Measurements from ENCODE around the gene PPM1F. TPM values are rescaled to one million over a fixed set of nuclear protein-coding genes. Genes with fewer than 3 reads are reported as not detected.

Gene PPM1F
- total RNA-seq, 4 donors from 2014 or later, result 18.3 to 29.5 (median 25.8) TPM

DNA sequence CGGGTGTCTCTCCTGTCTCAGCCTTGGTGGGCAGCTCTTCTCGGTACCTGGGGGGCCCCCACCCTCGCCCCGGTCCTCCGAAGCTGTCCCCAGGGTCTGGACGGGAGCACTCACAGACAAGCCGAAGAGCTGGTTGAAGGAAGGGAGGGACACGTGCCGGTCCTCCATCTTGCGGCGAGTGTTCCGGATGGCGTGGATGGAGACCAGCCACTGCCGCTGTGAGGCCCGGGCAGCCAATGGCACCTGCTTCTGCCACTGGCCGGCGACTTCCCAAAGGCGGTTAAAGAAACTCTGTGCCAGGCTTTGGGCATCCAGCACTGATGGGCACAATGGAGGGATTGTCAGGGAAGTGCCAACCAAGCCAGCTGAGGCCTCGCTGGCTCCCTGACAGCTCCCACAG lies 18.7 kb downstream of the PPM1F start:
- intact Hi-C loops (cut with DNase I; ENCODE audit: low total_unique reads), result loop anchor here (10.0 kb wide), 1 partner anchor 199 kb away; the partner anchor contains the start of gene YPEL1
- TF ChIP-seq POLR2A (IDR thresholded peaks at IDR 0.05) (no peak), CTCF (IDR thresholded peaks at IDR 0.05) (no peak)
- WGBS, 2 donors, result 91 to 95% methylated on average over 18 to 19 of the region's 19 CpGs

DNA sequence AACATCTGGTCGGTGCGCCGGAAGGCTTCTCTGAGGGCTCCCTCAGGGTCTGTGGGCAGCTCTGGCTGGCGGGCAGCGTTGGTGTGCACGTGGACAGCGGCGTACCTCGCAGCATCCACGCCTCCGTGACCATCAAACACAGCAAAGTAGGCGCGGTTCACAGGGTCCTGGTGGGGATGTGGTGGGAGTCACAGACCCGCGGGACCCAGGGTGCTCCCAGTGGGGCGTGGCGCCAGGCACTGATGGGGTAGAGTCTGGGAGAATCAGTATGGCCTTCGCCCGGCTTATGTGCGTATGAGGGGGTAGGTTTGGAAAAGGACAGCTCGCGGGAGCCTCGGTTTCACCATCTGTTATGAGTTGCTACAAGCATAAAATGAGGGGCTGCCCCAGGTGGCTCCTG lies 19.2 kb downstream of the PPM1F start:
- no peak overlapping the region for H3K4me3 ChIP-seq (ENCODE audit: low read depth, poor library complexity, severe bottlenecking)
- no peak for DNase-seq (ENCODE audit: low spot score in 2 of 2)
- TF ChIP-seq CTCF (IDR thresholded peaks at IDR 0.05) (no peak), POLR2A (IDR thresholded peaks at IDR 0.05) (no peak)
- intact Hi-C loops (cut with DNase I; ENCODE audit: low total_unique reads), result loop anchor here (10.0 kb wide), 1 partner anchor 199 kb away; the partner anchor contains the start of gene YPEL1
- 93 to 95% methylated on average over 23 of the region's 23 CpGs for WGBS, 2 donors

More for the DNA sequence above, 18.7 kb downstream of the PPM1F start:
- no peak for DNase-seq (ENCODE audit: low spot score in 2 of 2)
- no peak overlapping the region for H3K4me3 ChIP-seq (ENCODE audit: low read depth, poor library complexity, severe bottlenecking)

DNA sequence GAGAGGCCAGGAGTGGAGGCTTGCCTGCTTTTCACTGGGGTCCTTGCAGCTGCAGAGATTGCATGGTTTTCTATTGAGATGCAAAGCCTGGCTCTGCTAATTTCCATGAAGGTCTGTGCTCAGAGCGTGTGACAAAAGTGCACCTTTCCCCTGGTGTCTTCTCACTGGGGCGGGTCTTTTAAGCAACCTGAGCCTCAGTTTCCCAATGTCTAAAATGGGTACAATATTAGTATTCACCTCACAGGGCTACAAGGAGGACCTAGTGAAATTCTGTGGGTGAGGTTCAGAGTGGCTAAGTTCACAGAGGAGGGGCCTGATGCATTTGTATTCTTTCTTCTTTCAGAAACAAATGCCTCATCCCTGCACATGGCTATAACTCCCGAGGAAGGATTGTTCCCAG lies 20.3 kb downstream of the PPM1F start:
- WGBS, 2 donors, result 89 to 98% methylated on average over 3 of the region's 3 CpGs
- no peak for TF ChIP-seq POLR2A (IDR thresholded peaks at IDR 0.05)
- no peak for TF ChIP-seq CTCF (IDR thresholded peaks at IDR 0.05)
- no peak overlapping the region for H3K4me3 ChIP-seq (ENCODE audit: low read depth, poor library complexity, severe bottlenecking)
- intact Hi-C loops (cut with DNase I; ENCODE audit: low total_unique reads), result loop anchor here (10.0 kb wide), 1 partner anchor 198 kb away; the partner anchor contains the start of gene YPEL1
- DNase-seq (ENCODE audit: low spot score in 2 of 2), result no peak

DNA sequence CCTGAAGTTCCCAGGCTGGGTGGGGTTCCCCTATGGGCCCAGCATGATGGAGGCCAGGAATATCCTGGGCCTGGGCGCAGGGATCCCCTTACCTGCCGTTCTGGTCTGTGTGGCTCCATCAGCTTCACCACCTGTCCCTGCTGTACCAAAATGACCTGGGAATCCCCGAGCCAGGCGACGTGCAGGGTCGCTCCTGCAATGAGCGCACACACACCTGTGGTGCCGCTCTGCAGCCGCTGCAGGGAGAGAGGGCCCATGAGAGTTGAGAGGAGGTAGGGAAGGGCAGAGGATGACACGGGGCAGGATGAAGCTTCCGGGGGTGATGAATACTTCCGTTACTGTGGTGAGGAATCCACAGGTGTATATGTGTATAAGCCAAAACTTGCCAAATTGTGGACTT lies 21.6 kb downstream of the PPM1F start:
- H3K4me3 ChIP-seq (ENCODE audit: low read depth, poor library complexity, severe bottlenecking), result no peak overlapping the region
- TF ChIP-seq POLR2A (IDR thresholded peaks at IDR 0.05) (no peak), CTCF (IDR thresholded peaks at IDR 0.05) (no peak)
- WGBS, 2 donors, result 95 to 97% methylated on average over 12 of the region's 12 CpGs
- DNase-seq (ENCODE audit: low spot score in 2 of 2), result no peak
- intact Hi-C loops (cut with DNase I; ENCODE audit: low total_unique reads), result loop anchor here (10.0 kb wide), 1 partner anchor 196 kb away; the partner anchor contains the start of gene YPEL1

GRCh38 chr22:21929253-21929652 lies 23.4 kb downstream of the PPM1F start:
- DNase-seq (ENCODE audit: low spot score in 2 of 2), result no peak
- WGBS, 2 donors, result 90 to 91% methylated on average over 5 to 6 of the region's 6 CpGs
- intact Hi-C loops (cut with DNase I; ENCODE audit: low total_unique reads), result no loop called here
- TF ChIP-seq CTCF (IDR thresholded peaks at IDR 0.05) (no peak), POLR2A (IDR thresholded peaks at IDR 0.05) (no peak)
- H3K4me3 ChIP-seq (ENCODE audit: low read depth, poor library complexity, severe bottlenecking), result no peak overlapping the region

DNA sequence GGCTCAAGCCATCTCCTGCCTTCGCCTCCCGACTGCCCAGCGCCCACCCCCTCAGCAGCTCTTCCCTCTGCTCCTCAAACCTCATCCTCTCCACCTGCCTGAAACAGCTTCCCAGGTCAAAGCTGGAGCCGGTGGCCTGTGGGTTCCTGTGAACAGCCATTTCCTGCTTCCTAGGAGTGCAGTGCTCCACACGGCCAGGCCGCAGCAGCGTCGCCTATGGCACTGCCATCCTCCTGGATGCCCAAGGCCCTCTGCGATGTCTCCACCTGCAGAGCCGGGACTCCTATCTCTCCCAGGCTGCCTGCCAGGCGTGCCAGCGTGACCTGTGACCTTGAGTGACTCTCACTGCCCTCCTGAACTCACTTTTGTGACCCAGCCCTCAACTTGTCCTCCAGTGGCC lies 24.6 kb downstream of the PPM1F start:
- intact Hi-C loops (cut with DNase I; ENCODE audit: low total_unique reads), result no loop called here
- TF ChIP-seq CTCF (IDR thresholded peaks at IDR 0.05) (no peak), POLR2A (IDR thresholded peaks at IDR 0.05) (no peak)
- H3K4me3 ChIP-seq (ENCODE audit: low read depth, poor library complexity, severe bottlenecking), result no peak overlapping the region
- no peak for DNase-seq (ENCODE audit: low spot score in 2 of 2)
- 84 to 87% methylated on average over 12 of the region's 12 CpGs for WGBS, 2 donors

All from lower leg skin (tissue), 4 donors.